Heart right ventricle (tissue), 16 donors: Measurements from ENCODE around the gene PUM1. TPM values are rescaled to one million over a fixed set of nuclear protein-coding genes. Genes with fewer than 3 reads are reported as not detected.
A peak's percentile ranks its signal among the peaks of the same experiment; 100 is the strongest.

Source experiments
- ATAC-seq, 8 donors: fragments of 200-7000 bp; cut with Tn5 transposase; one replicate each; pipeline ENCODE4 v1.9.1; 2020; ENCODE audit warnings: mild to moderate bottlenecking in 8 of 8, moderate library complexity in 8 of 8, moderate number of reproducible peaks in 1 of 8
- DNase-seq, 2 donors: peaks; one replicate each; pipeline ENCODE4 v3.0.0-alpha.2; 2020
- H3K27ac ChIP-seq, 10 donors: fragments of 200-600 bp; sonication (generic) in 2 of 10; one replicate each; pipeline versions ENCODE4 v1.5.0 to v1.8.0; 2020 to 2022; ENCODE audit warnings: mild to moderate bottlenecking in 3 of 10
- H3K27me3 ChIP-seq, 7 donors: fragments of 200-600 bp; one replicate each; pipeline ENCODE4 v1.8.0; 2021 to 2022; ENCODE audit warnings: mild to moderate bottlenecking in 2 of 7
- H3K36me3 ChIP-seq, 9 donors: fragments of 200-600 bp; sonication (generic) in 1 of 9; one replicate each; pipeline versions ENCODE4 v1.5.0 to v1.8.0; 2020 to 2022; ENCODE audit warnings: mild to moderate bottlenecking in 2 of 9
- H3K4me1 ChIP-seq, 9 donors: fragments of 200-600 bp; sonication (generic) in 1 of 9; one replicate each; pipeline versions ENCODE4 v1.5.0 to v1.8.0; 2020 to 2022; ENCODE audit warnings: mild to moderate bottlenecking in 4 of 9
- H3K4me3 ChIP-seq, 10 donors: fragments of 200-600 bp; sonication (generic) in 2 of 10; one replicate each; pipeline versions ENCODE4 v1.5.0 to v1.8.0; 2020 to 2022; ENCODE audit warnings: mild to moderate bottlenecking in 7 of 10, moderate library complexity in 2 of 10
- H3K9me3 ChIP-seq, 11 donors: fragments of 200-600 bp in 10 of 11; sonication (generic) in 2 of 11; one replicate each; pipeline versions ENCODE4 v1.5.0 to v1.8.0; 2013 to 2022; ENCODE audit warnings: mild to moderate bottlenecking in 2 of 11, control low read depth in 1 of 11, moderate library complexity in 1 of 11
- CTCF ChIP-seq, 9 donors: fragments of 200-600 bp; sonication (generic) in 2 of 9; IDR thresholded peaks; one replicate each; pipeline versions ENCODE4 v1.5.0 to v1.8.0; 2021 to 2022; ENCODE audit warnings: antibody characterized with exemption in 9 of 9, mild to moderate bottlenecking in 5 of 9, moderate library complexity in 1 of 9
- WGBS, 2 donors: extraction: QIAGEN DNeasy Blood & Tissue Kit; methylation state at CpG; one replicate each; pipeline ENCODE4 v1.1.7; 2013; ENCODE audit warnings: inconsistent platforms in 1 of 2; 5-methylcytosine and 5-hydroxymethylcytosine counted together
- intact Hi-C, 10 donors: fragments of 100-400 bp; cut with DNase I; formaldehyde crosslinking; loops; one replicate each; pipeline versions ENCODE4 v1.11.1 to v1.14.2; 2022
- polyA plus RNA-seq, 2 donors: library from polyadenylated mRNA; stranded (reverse); fragments of 200-250 nt; gene quantifications; one replicate each; pipeline ENCODE4 v1.2.3, GENCODE V29; 2013
- total RNA-seq, 10 donors: library from RNA; stranded (reverse); fragmentation: NEBNext Ultra II Directional in 3 of 10; extraction: Animal tissue kit (Norgen Biotek cat#: 25700) in 3 of 10; gene quantifications; one replicate each; pipeline versions ENCODE4 v1.2.1 to v1.2.4, GENCODE V29; 2021 to 2023
- donor health status: Arrhythmogenic right ventricular cardiomyopathy.
- donor health status: ischemic (EF 13 %, LVEDD 7.1; RV severe dilation, severe dysfunction).
- donor health status: healthy with polysubstance abuse.
- donor health status: DM: no; HTN: yes; CAD: no.
- donor health status: DM: no; HTN: no; CAD: no.
- donor health status: ischemic (EF 25% LVEDD 6.9; RV normal size, moderate dysfunction).
- donor health status: ischemic (EF 25% LVEDD 5.7; RV mildly dilated, moderate dysfunction).
- donor health status: healthy.
- donor health status: DM: yes; HTN: yes; CAD: no.
- donor health status: Ischemic cardiomyopathy.
- donor health status: ischemic (EF 35%, LVEDD 5.7; RV mildly dilated, moderate dysfunction).
- donor health status: nonischemic (EF 11% LVEDD 7.7; RV severe dilation, severe dysfunction).
- donor health status: DM: yes; HTN: yes; CAD: no.
- donor health status: PGD.
- donor health status: ischemic (EF 29% LVEDD 5.4; RV normal size, mild dysfunction).
- donor health status: nonischemic (EF 23%, LVEDD 6.1; RV moderate dilation, normal function).

The PUM1 gene
- total and polyA plus RNA-seq, 12 donors: 13.5 to 91.2 (median 81.0) TPM

DNA sequence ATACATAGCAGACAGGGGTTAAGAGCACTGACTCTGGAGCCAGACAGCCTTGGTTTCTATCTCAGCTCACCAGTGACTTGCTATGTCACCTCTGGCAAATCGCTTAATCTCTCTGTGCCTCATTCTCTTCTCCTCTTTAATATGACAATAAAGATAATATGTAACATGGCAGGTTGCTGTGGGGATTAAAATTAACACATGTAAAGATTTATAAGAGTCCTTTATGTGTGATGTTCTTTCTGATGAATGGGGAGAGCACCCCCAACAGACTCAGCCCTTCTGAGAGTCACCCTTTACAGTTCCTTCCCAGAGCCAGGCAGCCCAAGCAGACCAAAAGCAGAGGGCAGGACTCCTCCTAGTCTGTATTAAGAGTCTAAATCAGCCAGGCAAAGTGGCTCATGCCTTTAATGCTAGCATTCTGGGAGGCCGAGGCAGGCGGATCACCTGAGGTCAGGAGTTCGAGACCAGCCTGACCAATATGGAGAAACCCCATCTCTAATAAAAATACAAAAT is 80.5 kb downstream of the PUM1 start:
- H3K36me3 ChIP-seq: peaks cover 0 to 43% (median 2%) of the 10 kb centered on the region in 9 donors
- H3K9me3 ChIP-seq: no peaks in the 10 kb centered on the region
- WGBS, 2 donors: 92 to 96% methylated on average over 4 of the region's 4 CpGs
- peak overlapping the region in 3 of 10 donors; percentile 13 to 83 (median 31) for H3K27ac ChIP-seq
- DNase-seq (no peak), ATAC-seq (no peak)
- no peaks in the 10 kb centered on the region for H3K27me3 ChIP-seq
- intact Hi-C loops: loop anchor here in 1 of 10 donors (10.0 kb wide), 1 partner anchor 80 kb away; the partner anchor contains the start of gene PUM1
- no peak overlapping the region for H3K4me3 ChIP-seq
- no peak for TF ChIP-seq CTCF (IDR thresholded peaks at IDR 0.05)
- peaks cover 4 to 73% (median 67%) of the 10 kb centered on the region in 9 donors for H3K4me1 ChIP-seq

DNA sequence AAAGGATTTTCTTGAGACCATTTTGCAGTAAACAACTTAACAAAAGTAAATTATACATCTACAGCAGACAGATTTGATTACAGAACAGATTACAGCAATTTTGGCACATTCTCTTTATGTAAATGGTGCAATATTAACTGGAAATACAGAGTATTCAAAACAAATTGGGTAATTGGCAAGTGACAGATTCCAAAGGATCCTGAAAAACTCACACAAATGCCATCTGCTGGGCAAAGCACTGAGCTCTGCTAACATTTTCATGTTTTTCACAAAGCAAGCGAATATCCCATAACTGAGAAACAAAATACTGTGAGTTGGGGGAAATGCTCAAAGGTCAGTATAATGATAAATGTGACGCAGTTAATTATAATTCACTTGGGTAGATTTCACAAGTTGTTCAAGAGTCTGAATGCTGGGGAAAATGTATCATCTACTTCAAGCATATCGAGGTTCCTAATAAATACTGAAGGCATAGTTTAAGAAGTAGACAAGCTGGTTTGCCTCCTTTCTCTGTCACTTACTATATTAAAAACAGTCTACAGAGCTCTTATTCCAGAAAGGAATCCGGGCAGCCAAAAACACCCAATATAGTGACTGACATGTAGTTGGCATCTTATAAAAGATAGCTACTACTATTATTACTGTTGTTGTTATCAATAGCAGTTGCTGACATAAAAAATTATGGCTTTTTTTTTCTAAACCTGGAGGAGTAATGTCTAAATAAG is 81.2 kb downstream of the PUM1 start:
- H3K4me1 ChIP-seq: peaks cover 4 to 72% (median 67%) of the 10 kb centered on the region in 9 donors
- peak overlapping the region in 3 of 10 donors; percentile 1 to 83 (median 13) for H3K27ac ChIP-seq
- 78 to 80% methylated on average over 4 of the region's 4 CpGs for WGBS, 2 donors
- ATAC-seq: no peak
- no peak for DNase-seq
- peaks cover 0 to 47% (median 5%) of the 10 kb centered on the region in 9 donors for H3K36me3 ChIP-seq
- peak in 1 of 9 donors; percentile 13 for TF ChIP-seq CTCF (IDR thresholded peaks at IDR 0.05)
- no peak overlapping the region for H3K4me3 ChIP-seq
- intact Hi-C loops: loop anchor here in 1 of 10 donors (10.0 kb wide), 1 partner anchor 80 kb away; the partner anchor contains the start of gene PUM1
- H3K27me3 ChIP-seq: no peaks in the 10 kb centered on the region
- no peaks in the 10 kb centered on the region for H3K9me3 ChIP-seq

- DNase-seq: no peak
- peak in 4 of 9 donors; percentile 11 to 27 (median 18) for TF ChIP-seq CTCF (IDR thresholded peaks at IDR 0.05)
- no peaks in the 10 kb centered on the region for H3K27me3 ChIP-seq
- peaks cover 4 to 59% (median 53%) of the 10 kb centered on the region in 9 donors for H3K4me1 ChIP-seq
- ATAC-seq: peak in 6 of 8 donors; percentile 32 to 66 (median 49)
- no peaks in the 10 kb centered on the region for H3K9me3 ChIP-seq
- 72 to 82% methylated on average over 1 of the region's 1 CpG for WGBS, 2 donors
- peaks cover 0 to 48% (median 14%) of the 10 kb centered on the region in 9 donors for H3K36me3 ChIP-seq
- intact Hi-C loops: loop anchor here in 1 of 10 donors (10.0 kb wide), 1 partner anchor 82 kb away; the partner anchor contains the start of gene PUM1
- no peak overlapping the region for H3K4me3 ChIP-seq
- peak overlapping the region in 4 of 10 donors; percentile 7 to 83 (median 22) for H3K27ac ChIP-seq
Measured at GRCh38 chr1:30982937-30983336, 82.6 kb downstream of the PUM1 start.

DNA sequence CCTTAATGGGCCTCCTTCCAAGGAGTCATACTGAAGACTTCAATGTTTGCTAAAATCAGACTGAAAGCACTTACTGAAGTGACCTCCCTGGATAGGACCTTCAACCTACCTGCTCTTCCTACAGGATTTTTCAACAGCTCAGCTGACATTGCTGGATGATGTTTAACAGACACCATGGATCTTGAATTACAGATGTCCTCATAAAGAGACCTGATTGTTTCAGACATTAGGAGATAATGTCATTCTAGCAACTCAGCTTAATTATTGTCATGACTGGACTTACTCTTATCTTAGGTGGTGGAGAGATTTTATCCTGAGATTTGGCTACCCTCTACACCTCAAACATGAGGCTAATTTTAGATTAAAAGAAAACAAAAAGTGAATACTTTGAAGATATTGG is 83.1 kb downstream of the PUM1 start:
- DNase-seq: no peak
- peak overlapping the region in 5 of 10 donors; percentile 7 to 83 (median 18) for H3K27ac ChIP-seq
- H3K4me3 ChIP-seq: no peak overlapping the region
- no peak for TF ChIP-seq CTCF (IDR thresholded peaks at IDR 0.05)
- peak in 1 of 8 donors; percentile 24 for ATAC-seq
- no peaks in the 10 kb centered on the region for H3K27me3 ChIP-seq
- peaks cover 0 to 50% (median 19%) of the 10 kb centered on the region in 9 donors for H3K36me3 ChIP-seq
- intact Hi-C loops: loop anchor here in 1 of 10 donors (10.0 kb wide), 1 partner anchor 82 kb away; the partner anchor contains the start of gene PUM1
- H3K9me3 ChIP-seq: no peaks in the 10 kb centered on the region
- peaks cover 4 to 58% (median 49%) of the 10 kb centered on the region in 9 donors for H3K4me1 ChIP-seq
